ENCODE measurements around the gene FLVCR2. TPM values are rescaled to one million over a fixed set of nuclear protein-coding genes. Genes with fewer than 3 reads are reported as not detected.

Gene FLVCR2
- polyA plus RNA-seq, 1 of the 3 experiments (the other 2 are of a cell fraction), result 0.05 TPM

- 89% methylated on average over 2 of the region's 2 CpGs for WGBS (ENCODE audit: low lambda C conversion rate)
- CTCF ChIA-PET, result interaction anchor here (1.0 to 3.4 kb wide), 2 partner anchors 20 to 294 kb away, joined by 3 to 9 read pairs; no protein-coding TSS in a partner anchor
Observed at GRCh38 chr14:75689012-75689411, 110.6 kb downstream of the FLVCR2 start.

More at GRCh38 chr14:75689012-75689411, 110.6 kb downstream of the FLVCR2 start:
- POLR2A ChIA-PET, result no interaction called here
- no peaks in the 10 kb centered on the region for H3K4me1 ChIP-seq (ENCODE audit: control insufficient read depth in 1 of 2, insufficient read depth in 2 of 2, low read depth in 1 of 2, low read length in 1 of 2)
- no peaks in the 10 kb centered on the region for H3K9me2 ChIP-seq
- H3K9me3 ChIP-seq, result no peaks in the 10 kb centered on the region
- H2AFZ ChIP-seq (ENCODE audit: low read depth), result no peak overlapping the region
- no peaks in the 10 kb centered on the region for H3F3A ChIP-seq (replicated peaks; ENCODE audit: insufficient read depth)
- TF ChIP-seq USF2 (IDR thresholded peaks at IDR 0.05; ENCODE audit: borderline replicate concordance, low read depth, low read length) (no peak), POLR2AphosphoS5 (IDR thresholded peaks at IDR 0.05; ENCODE audit: low read depth, low read length) (no peak), NRF1 (IDR thresholded peaks at IDR 0.05; ENCODE audit: low read depth, low read length) (no peak), FOXM1 (IDR thresholded peaks at IDR 0.05; ENCODE audit: low read depth) (no peak), MXI1 (IDR thresholded peaks at IDR 0.05; ENCODE audit: low read depth, low read length) (no peak), EZH2phosphoT487 (IDR thresholded peaks at IDR 0.05; ENCODE audit: borderline replicate concordance, low read depth) (no peak), SIN3A (IDR thresholded peaks at IDR 0.05; ENCODE audit: borderline replicate concordance, low read depth, low read length) (no peak), MAX (IDR thresholded peaks at IDR 0.05; ENCODE audit: low read depth) (no peak), CHD2 (IDR thresholded peaks at IDR 0.05; ENCODE audit: low read length, partially characterized antibody) (no peak), RAD21 (IDR thresholded peaks at IDR 0.05; ENCODE audit: low read length) (no peak), RXRA (IDR thresholded peaks at IDR 0.05; ENCODE audit: borderline replicate concordance, low read depth) (no peak), GABPA (IDR thresholded peaks at IDR 0.05; ENCODE audit: low read depth) (no peak), FOXJ3 (CRISPR knock-in tag; IDR thresholded peaks at IDR 0.05) (no peak), FOSL2 (IDR thresholded peaks at IDR 0.05; ENCODE audit: borderline replicate concordance, low read depth) (no peak), CTCF (IDR thresholded peaks at IDR 0.05) (no peak), TAF1 (IDR thresholded peaks at IDR 0.05; ENCODE audit: borderline replicate concordance, low read depth, low read length) (no peak), REST (IDR thresholded peaks at IDR 0.05; ENCODE audit: low read depth, low read length) (no peak), MEF2A (IDR thresholded peaks at IDR 0.05; ENCODE audit: borderline replicate concordance, low read depth) (no peak)
- no peak overlapping the region for H3K9ac ChIP-seq
- peaks cover 38 to 40% of the 10 kb centered on the region in 2 experiments for H3K36me3 ChIP-seq (replicated peaks in 1 of 2; ENCODE audit: control insufficient read depth in 1 of 2, insufficient read depth in 2 of 2, low read length in 1 of 2)
- no peak for DNase-seq
- H3K27me3 ChIP-seq (ENCODE audit: insufficient read depth), result no peaks in the 10 kb centered on the region
- no peaks in the 10 kb centered on the region for H3K79me2 ChIP-seq (ENCODE audit: insufficient read depth)
- H3K27ac ChIP-seq (ENCODE audit: low read depth in 2 of 2, low read length in 1 of 2), result no peak overlapping the region
- no peaks in the 10 kb centered on the region for H4K20me1 ChIP-seq (ENCODE audit: insufficient read depth)
- no peak overlapping the region for H3K4me2 ChIP-seq
- H3K4me3 ChIP-seq (ENCODE audit: low read depth in 2 of 2, low read length in 1 of 2), result no peak overlapping the region

All from SK-N-SH (cell line).